HUES48 (cell line): ENCODE data around the gene IRX2.

ENCODE experiments used
- H3K27ac ChIP-seq: one replicate; pipeline ENCODE4 v1.7.0; 2013; ENCODE audit warnings: low read depth, low read length, inconsistent platforms
- H3K27me3 ChIP-seq: 2 replicates; pipeline ENCODE4 v1.6.1; 2013; ENCODE audit warnings: mild to moderate bottlenecking, low read length; ENCODE audit not compliant: control insufficient read depth, insufficient read depth
- H3K36me3 ChIP-seq: 2 replicates; pipeline ENCODE4 v1.6.1; 2013; ENCODE audit warnings: low read length; ENCODE audit not compliant: control insufficient read depth, insufficient read depth
- H3K4me1 ChIP-seq: 2 replicates; pipeline ENCODE4 v1.6.1; 2013; ENCODE audit warnings: mild to moderate bottlenecking, low read length; ENCODE audit not compliant: control insufficient read depth, insufficient read depth
- H3K4me3 ChIP-seq: 2 replicates; pipeline ENCODE4 v1.5.1; 2013; ENCODE audit warnings: mild to moderate bottlenecking, low read depth, low read length
- H3K9ac ChIP-seq: 2 replicates; pipeline ENCODE4 v1.6.1; 2013; ENCODE audit warnings: mild to moderate bottlenecking, low read depth, low read length, moderate library complexity
- H3K9me3 ChIP-seq: 2 replicates; pipeline ENCODE4 v1.6.1; 2013; ENCODE audit warnings: low read length; ENCODE audit not compliant: control insufficient read depth, insufficient read depth

IRX2 gene

GRCh38 chr5:2748861-2749513 lies 2.5 kb downstream of the IRX2 start:
- peaks cover 52% of the 10 kb centered on the region for H3K36me3 ChIP-seq
- peaks cover 28% of the 10 kb centered on the region for H3K4me1 ChIP-seq
- H3K27ac ChIP-seq, result no peak overlapping the region
- H3K27me3 ChIP-seq, result peaks cover 42% of the 10 kb centered on the region
- H3K4me3 ChIP-seq, result peak overlapping the region; percentile 94
- H3K9me3 ChIP-seq, result no peaks in the 10 kb centered on the region
- H3K9ac ChIP-seq, result peak overlapping the region; percentile 97; the same call in 1 of the 2 replicates

DNA sequence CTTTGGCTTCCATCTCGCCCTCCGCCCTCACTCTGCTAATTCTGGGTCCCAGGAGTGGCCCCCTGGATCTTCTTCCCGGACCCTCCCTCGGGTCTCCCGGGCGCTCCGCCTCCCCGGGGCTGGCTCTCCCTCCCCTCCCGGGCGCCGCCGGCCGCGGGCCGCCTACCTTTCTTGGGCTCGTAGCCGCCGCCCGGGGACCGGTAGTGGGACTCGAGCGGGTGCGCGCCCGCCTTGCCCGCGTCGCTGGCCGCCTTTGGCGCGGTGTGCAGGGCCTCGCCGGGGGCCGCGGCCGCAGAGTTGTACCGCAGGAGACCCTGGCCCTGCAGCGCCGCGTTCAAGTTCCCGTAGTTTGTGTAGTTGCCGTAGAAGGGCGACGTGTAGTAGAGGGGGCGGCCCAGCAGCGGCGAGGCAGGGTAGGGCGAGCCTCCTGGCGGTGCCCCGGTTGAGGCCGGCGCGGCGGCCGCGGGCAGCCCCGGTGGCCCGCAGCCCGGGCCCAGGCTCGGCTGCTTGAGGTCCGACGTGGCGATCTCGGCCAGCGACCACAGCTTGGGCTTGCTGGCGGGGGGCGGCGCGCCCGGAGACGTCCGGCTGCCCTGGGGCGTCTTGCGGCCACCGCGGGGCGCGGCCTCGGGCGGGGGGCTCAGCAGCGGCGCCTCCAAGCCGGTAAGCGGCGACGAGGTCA lies 3.2 kb downstream of the IRX2 start:
- no peaks in the 10 kb centered on the region for H3K9me3 ChIP-seq
- no peak overlapping the region for H3K27ac ChIP-seq
- peaks cover 46% of the 10 kb centered on the region for H3K27me3 ChIP-seq
- H3K4me3 ChIP-seq, result peak overlapping the region; percentile 39; the same call in 1 of the 2 replicates
- H3K9ac ChIP-seq, result no peak overlapping the region
- H3K4me1 ChIP-seq, result peaks cover 29% of the 10 kb centered on the region
- peaks cover 55% of the 10 kb centered on the region for H3K36me3 ChIP-seq

DNA sequence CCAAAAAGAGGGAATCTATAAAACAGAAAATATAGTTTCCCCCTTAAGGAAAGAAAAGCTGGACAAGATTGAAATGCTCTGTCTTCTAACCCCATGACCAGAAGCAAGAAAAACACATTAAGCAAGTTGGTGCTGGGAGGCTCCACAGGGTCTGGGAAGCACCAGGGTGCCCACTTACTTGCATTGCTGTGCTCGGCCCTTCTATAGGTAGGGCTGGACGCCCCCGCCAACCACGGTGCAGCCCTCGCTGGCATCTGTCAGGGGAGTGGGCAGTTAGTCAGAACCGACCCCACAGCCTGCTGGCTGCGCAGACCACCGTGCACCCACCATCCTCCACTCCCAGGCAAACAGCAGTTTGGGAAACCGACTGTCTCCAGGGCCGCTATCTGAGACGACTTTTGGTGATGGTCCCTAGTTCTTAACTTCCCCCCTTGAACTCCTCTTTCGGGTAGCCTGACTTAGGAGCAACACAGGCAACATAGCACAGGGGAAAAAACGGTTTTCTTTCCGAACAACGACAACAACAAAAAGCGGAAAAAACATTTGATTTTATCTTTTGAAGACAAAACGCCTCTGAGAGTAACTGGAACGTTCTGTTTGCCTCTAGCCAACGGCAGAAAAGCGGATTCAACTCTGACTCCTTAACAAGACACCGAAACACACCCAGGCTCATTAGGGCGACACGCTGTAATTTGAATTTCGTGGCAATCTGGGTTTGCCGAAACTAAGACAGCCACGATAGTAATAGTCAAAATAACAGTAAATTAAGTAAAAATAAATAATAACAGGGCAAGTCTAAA lies 3.9 kb downstream of the IRX2 start:
- Histone ChIP-seq H3K4me3 (peak overlapping the region; percentile 39; the same call in 1 of the 2 replicates), H3K9me3 (no peaks in the 10 kb centered on the region), H3K4me1 (peaks cover 32% of the 10 kb centered on the region), H3K27me3 (peaks cover 47% of the 10 kb centered on the region), H3K9ac (no peak overlapping the region), H3K27ac (no peak overlapping the region), H3K36me3 (peaks cover 57% of the 10 kb centered on the region)

DNA sequence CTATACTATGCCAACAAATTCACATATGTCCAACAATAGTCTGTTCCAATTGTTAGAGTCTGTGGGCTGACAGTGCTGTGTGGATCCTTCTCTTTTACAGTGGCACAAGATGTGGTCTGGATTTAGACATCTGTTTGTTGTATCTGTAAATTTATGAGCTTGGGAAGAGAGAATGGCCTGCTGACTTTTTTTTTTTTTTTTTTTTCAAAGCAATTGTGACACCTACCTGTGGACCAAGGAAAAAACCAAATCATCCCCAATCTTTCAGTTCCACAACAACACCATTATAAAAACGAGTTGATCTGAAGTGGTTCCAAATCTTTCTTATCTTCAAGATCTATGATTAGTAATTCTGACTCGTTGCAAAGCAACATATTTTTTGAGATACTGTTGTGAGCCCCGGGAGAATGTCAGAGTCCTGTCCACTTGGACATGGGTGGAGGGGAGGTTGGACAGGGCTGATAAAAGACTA lies 4.9 kb downstream of the IRX2 start:
- Histone ChIP-seq H3K9ac (no peak overlapping the region), H3K4me3 (no peak overlapping the region), H3K27me3 (peaks cover 51% of the 10 kb centered on the region), H3K9me3 (no peaks in the 10 kb centered on the region), H3K4me1 (peaks cover 33% of the 10 kb centered on the region), H3K36me3 (peaks cover 58% of the 10 kb centered on the region), H3K27ac (no peak overlapping the region)

DNA sequence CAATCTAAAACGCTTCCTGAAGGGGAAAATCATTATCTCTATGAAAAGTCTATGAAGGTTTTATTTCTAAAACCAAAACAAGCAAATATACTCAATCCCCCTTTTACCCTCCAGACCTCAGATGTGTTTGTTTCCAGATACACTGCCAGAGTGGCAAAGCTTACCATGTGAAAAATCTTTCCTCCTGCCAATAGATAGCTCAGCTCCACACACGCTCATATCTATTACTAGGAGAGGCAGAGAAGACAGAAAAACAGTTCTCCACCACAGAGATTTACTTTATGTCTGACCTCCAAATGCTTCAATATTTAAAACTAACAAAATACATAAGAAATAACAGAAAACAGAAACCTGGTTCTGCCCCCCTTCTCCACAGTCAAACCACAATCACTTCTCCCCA lies 7.0 kb downstream of the IRX2 start:
- H3K9me3 ChIP-seq, result no peaks in the 10 kb centered on the region
- H3K27me3 ChIP-seq, result peaks cover 72% of the 10 kb centered on the region
- no peak overlapping the region for H3K27ac ChIP-seq
- no peak overlapping the region for H3K9ac ChIP-seq
- peaks cover 47% of the 10 kb centered on the region for H3K4me1 ChIP-seq
- no peak overlapping the region for H3K4me3 ChIP-seq
- H3K36me3 ChIP-seq, result peaks cover 56% of the 10 kb centered on the region

- peak overlapping the region; percentile 32 for H3K4me3 ChIP-seq
- peak overlapping the region; percentile 26 for H3K27ac ChIP-seq
- no peaks in the 10 kb centered on the region for H3K9me3 ChIP-seq
- H3K4me1 ChIP-seq, result peaks cover 49% of the 10 kb centered on the region
- no peak overlapping the region for H3K9ac ChIP-seq
- peaks cover 86% of the 10 kb centered on the region for H3K27me3 ChIP-seq
- peaks cover 47% of the 10 kb centered on the region for H3K36me3 ChIP-seq
Observed at GRCh38 chr5:2742921-2743679, 8.4 kb downstream of the IRX2 start.

DNA sequence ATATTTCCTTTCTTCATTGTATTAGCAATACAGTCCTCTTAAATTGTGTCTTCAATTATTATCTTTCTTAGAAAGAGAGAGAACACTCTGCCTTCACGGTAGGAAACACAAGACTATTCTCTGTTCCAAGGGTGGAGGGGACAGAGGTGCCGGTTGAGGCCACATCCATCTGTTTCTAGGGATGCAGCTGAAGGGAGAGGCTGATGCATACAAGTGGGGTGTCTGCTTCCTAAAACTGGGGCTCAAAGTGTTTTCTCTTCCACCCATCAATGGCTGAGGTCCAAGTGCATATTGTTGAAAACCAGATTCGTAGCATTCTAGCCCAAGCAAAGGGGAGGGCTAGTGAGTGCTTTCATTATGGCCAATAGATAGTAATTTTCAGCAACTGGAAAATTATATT lies 9.5 kb downstream of the IRX2 start:
- H3K27me3 ChIP-seq, result peaks cover 97% of the 10 kb centered on the region

GRCh38 chr5:2740876-2741555 lies 10.5 kb downstream of the IRX2 start:
- H3K27ac ChIP-seq, result no peak overlapping the region
- no peak overlapping the region for H3K9ac ChIP-seq
- H3K27me3 ChIP-seq, result peaks cover 94% of the 10 kb centered on the region
- H3K4me1 ChIP-seq, result peaks cover 38% of the 10 kb centered on the region
- H3K4me3 ChIP-seq, result peak overlapping the region; percentile 57; the same call in 1 of the 2 replicates
- peaks cover 27% of the 10 kb centered on the region for H3K36me3 ChIP-seq
- H3K9me3 ChIP-seq, result no peaks in the 10 kb centered on the region

More for the DNA sequence above, 9.5 kb downstream of the IRX2 start:
- Histone ChIP-seq H3K4me3 (no peak overlapping the region), H3K4me1 (peaks cover 46% of the 10 kb centered on the region), H3K36me3 (peaks cover 36% of the 10 kb centered on the region), H3K9me3 (no peaks in the 10 kb centered on the region), H3K9ac (no peak overlapping the region), H3K27ac (no peak overlapping the region)

DNA sequence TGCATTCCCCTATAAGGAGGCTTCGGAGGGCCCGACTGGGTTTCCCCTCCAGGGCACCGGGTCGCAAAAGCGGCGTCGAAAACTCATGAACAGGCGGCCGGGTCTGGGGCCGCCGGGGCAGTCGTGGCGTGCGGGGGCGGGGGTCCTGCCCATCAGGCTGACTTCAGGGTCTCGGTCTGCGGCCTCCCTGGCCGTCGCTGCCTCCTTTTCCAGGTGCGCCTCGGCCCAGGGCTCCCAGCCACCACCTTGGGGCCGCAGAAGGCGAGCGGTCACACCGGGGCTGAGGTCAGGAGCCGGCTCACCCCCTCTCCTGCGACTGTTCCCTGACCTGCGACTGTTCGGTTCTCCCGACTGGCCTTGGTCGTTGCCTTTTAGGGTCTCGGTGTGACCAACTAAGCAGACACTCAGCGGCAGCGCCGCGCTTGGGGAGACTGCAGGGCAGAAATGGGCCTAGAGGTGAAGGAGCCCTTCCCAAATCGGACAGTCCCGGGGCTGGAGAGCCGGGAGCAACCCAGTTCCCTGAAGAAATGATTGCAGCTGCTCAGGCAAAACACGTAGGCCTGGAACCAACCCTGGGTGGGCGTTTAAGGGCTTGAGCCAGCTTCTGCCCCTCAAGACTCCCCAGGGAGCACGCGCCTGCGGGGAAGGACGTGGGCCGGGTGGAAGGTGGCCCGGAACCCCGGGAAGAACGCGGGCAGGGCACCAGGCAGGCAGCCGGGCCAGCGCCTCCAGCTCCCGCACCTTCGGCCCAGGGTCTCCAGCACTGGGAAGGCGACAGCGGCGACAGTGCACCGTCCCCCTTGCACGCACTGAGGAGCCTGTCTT lies 11.2 kb downstream of the IRX2 start:
- Histone ChIP-seq H3K9me3 (no peaks in the 10 kb centered on the region), H3K9ac (peak overlapping the region; percentile 12; the same call in 1 of the 2 replicates), H3K4me1 (peaks cover 38% of the 10 kb centered on the region), H3K27ac (no peak overlapping the region), H3K4me3 (peak overlapping the region; percentile 57; the same call in 1 of the 2 replicates), H3K27me3 (peaks cover 93% of the 10 kb centered on the region), H3K36me3 (peaks cover 19% of the 10 kb centered on the region)
